NT2/D1 (cell line): ENCODE measurements around the gene MAP3K19.
"Not testable (repeated sequence)": the region's sequence is repeated elsewhere in the genome, so short reads cannot be mapped to it uniquely, and the experiment has no call there.

ENCODE experiments used
- DNase-seq: peaks from one replicate; pipeline ENCODE4 v3.0.0-alpha.2; 2011; ENCODE audit warnings: low read depth, low spot score
- H3K27me3 ChIP-seq: 2 replicates; pipeline ENCODE4 v1.6.0; 2011; ENCODE audit warnings: mild to moderate bottlenecking; ENCODE audit not compliant: insufficient read length, insufficient read depth
- H3K36me3 ChIP-seq: 2 replicates; pipeline ENCODE4 v1.6.1; 2011; ENCODE audit warnings: mild to moderate bottlenecking, low read length, mixed read lengths; ENCODE audit not compliant: insufficient read depth, insufficient read length
- H3K4me1 ChIP-seq: 2 replicates; pipeline ENCODE4 v1.5.1; 2011; ENCODE audit not compliant: insufficient read depth, insufficient read length
- H3K4me3 ChIP-seq: 2 replicates; pipeline ENCODE4 v1.5.1; 2011; ENCODE audit warnings: low read depth; ENCODE audit not compliant: insufficient read length
- H3K9ac ChIP-seq: 2 replicates; pipeline ENCODE4 v1.6.0; 2011; ENCODE audit warnings: low read depth; ENCODE audit not compliant: insufficient read length
- H3K9me3 ChIP-seq: 2 replicates; pipeline ENCODE4 v1.5.1; 2011; ENCODE audit warnings: mild to moderate bottlenecking, low read length; ENCODE audit not compliant: insufficient read depth
- SUZ12 ChIP-seq: IDR thresholded peaks from 2 replicates; pipeline ENCODE4 v1.6.1; 2011; ENCODE audit not compliant: insufficient read length, insufficient read depth; ENCODE audit errors: extremely low read depth
- YY1 ChIP-seq: IDR thresholded peaks from 2 replicates; pipeline ENCODE4 v1.6.1; 2011; ENCODE audit not compliant: insufficient read length, insufficient read depth
- ZNF274 ChIP-seq: IDR thresholded peaks from 2 replicates; pipeline ENCODE4 v1.6.1; 2011; ENCODE audit warnings: mild to moderate bottlenecking, low read depth, low read length

The MAP3K19 gene

DNA sequence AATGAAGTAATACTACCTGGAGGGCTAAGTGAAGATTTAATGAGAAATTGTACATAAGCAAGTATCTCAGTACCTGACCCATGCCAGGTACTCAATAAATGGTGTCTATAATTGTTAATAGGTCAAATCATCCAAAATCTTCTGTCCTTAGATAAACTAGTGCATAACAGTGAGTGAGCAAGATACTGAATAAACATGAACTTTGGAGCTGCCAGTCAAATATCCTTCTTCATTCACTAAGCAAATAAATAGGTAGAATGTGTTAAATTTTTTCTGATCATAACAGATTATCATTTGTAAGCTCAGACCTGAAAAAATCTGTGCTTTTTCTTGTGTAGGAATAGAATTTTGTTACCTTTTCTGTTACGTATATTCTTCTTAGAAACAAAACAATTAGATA, 44.4 kb upstream of the MAP3K19 start:
- no peaks in the 10 kb centered on the region for H3K4me1 ChIP-seq
- no peak for TF ChIP-seq SUZ12
- TF ChIP-seq YY1: no peak
- TF ChIP-seq ZNF274: no peak
- H3K27me3 ChIP-seq: no peaks in the 10 kb centered on the region
- H3K36me3 ChIP-seq: peaks cover 11% of the 10 kb centered on the region
- DNase-seq: no peak
- H3K4me3 ChIP-seq: no peak overlapping the region
- H3K9me3 ChIP-seq: no peaks in the 10 kb centered on the region
- no peak overlapping the region for H3K9ac ChIP-seq

DNA sequence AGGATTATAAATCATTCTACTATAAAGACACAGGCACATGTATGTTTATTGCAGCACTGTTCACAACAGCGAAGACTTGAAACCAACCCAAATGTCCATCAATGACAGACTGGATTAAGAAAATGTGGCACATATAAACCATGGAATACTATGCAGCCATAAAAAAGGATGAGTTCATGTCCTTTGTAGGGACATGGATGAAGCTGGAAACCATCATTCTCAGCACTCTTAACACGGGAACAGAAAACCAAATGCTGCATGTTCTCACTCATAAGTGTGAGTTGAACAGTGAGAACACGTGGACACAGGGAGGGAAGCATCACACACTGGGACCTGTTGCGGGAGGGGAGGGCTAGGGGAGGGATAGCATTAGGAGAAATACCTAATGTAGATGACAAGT, 42.4 kb upstream of the MAP3K19 start:
- not testable (repeated sequence) for H3K9me3 ChIP-seq, DNase-seq, H3K4me1 ChIP-seq, H3K9ac ChIP-seq, H3K4me3 ChIP-seq, H3K27me3 ChIP-seq
- H3K36me3 ChIP-seq: peaks cover 14% of the 10 kb centered on the region

DNA sequence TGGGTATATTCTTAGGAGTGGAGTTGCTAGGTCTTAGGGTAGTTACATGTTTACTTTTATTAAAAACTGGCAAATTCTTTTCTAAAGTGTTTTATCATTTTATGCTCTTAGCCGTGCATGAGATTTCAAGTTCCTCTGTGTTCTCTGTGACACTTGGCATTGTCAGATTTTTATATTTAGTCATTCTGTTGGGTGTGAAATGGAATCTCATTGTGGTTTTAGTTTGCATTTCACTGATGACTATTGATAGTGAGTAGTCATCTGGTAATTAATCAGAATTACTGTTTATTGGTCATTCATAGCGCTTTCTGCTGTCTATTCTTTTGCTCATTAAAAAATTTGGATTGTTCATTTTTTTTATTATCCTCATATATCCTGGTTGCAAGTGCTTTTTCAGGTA, 39.0 kb upstream of the MAP3K19 start:
- H3K36me3 ChIP-seq: peaks cover 10% of the 10 kb centered on the region
- no peak overlapping the region for H3K4me3 ChIP-seq

DNA sequence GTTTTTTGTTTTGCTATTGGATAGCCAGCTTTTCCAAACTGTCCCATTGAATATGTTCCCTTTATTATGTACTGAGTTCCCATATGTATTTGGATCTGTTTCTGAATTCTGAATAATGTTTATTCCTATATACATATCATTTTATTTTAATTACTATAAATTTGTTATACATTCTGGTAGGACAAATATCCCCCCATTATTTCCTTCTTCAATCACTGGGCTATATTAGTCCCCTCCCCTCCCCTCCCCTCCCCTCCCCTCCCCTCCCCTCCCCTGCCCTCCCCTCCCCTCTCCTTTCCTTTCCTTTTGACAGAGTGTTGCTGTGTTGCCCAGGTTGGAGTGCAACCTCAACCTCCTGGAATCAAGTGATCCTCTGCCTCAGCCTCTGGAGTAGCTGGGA, 31.2 kb upstream of the MAP3K19 start:
- no peaks in the 10 kb centered on the region for H3K27me3 ChIP-seq
- H3K9ac ChIP-seq: no peak overlapping the region
- peaks cover 18% of the 10 kb centered on the region for H3K36me3 ChIP-seq
- DNase-seq: no peak
- no peaks in the 10 kb centered on the region for H3K4me1 ChIP-seq
- H3K4me3 ChIP-seq: no peak overlapping the region
- peaks cover 16% of the 10 kb centered on the region; the same call in 1 of the 2 replicates for H3K9me3 ChIP-seq
- no peak for TF ChIP-seq SUZ12
- no peak for TF ChIP-seq YY1
- TF ChIP-seq ZNF274: no peak

More for the DNA sequence above, 39.0 kb upstream of the MAP3K19 start:
- Histone ChIP-seq H3K27me3 (no peaks in the 10 kb centered on the region), H3K9ac (no peak overlapping the region), H3K4me1 (no peaks in the 10 kb centered on the region), H3K9me3 (no peaks in the 10 kb centered on the region)
- no peak for DNase-seq
- TF ChIP-seq ZNF274: no peak

GRCh38 chr2:135076556-135076955, 29.3 kb upstream of the MAP3K19 start:
- Histone ChIP-seq H3K9ac (no peak overlapping the region), H3K9me3 (peaks cover 34% of the 10 kb centered on the region), H3K4me3 (no peak overlapping the region), H3K27me3 (no peaks in the 10 kb centered on the region), H3K36me3 (peaks cover 16% of the 10 kb centered on the region), H3K4me1 (no peaks in the 10 kb centered on the region)
- no peak for DNase-seq
- no peak for TF ChIP-seq SUZ12
- TF ChIP-seq YY1: no peak
- TF ChIP-seq ZNF274: no peak

DNA sequence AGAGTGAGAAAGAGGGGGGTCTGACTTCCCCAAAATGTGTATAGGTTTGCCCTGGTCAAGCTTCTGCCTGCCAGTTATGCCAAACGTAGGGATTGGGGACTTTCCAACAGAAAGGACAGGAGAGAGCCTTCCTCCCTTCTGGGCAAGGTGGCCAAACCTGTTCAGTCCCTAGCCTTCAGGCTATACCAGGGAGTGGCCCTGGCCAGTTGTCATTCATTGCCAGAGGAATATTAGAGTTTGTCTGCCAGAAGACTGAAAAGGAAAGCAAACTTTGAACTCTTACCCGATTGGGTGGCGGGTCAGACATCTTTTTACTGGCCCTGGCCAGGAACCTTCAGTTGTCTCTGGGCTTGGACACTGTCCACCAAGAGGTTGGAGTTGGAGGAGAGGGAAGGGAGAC, 27.0 kb upstream of the MAP3K19 start:
- no peak for DNase-seq
- no peak overlapping the region for H3K4me3 ChIP-seq
- no peak overlapping the region for H3K9ac ChIP-seq
- H3K36me3 ChIP-seq: peaks cover 24% of the 10 kb centered on the region
- peaks cover 58% of the 10 kb centered on the region for H3K9me3 ChIP-seq
- TF ChIP-seq YY1 (no peak), SUZ12 (no peak), ZNF274 (no peak)
- no peaks in the 10 kb centered on the region for H3K27me3 ChIP-seq
- H3K4me1 ChIP-seq: no peaks in the 10 kb centered on the region

GRCh38 chr2:135072125-135072997, 25.1 kb upstream of the MAP3K19 start:
- no peak for TF ChIP-seq SUZ12
- no peak for TF ChIP-seq ZNF274
- no peak for TF ChIP-seq YY1
- Histone ChIP-seq H3K4me3 (no peak overlapping the region), H3K9ac (no peak overlapping the region), H3K27me3 (no peaks in the 10 kb centered on the region), H3K9me3 (peaks cover 75% of the 10 kb centered on the region), H3K36me3 (peaks cover 22% of the 10 kb centered on the region), H3K4me1 (no peaks in the 10 kb centered on the region)
- DNase-seq: no peak

GRCh38 chr2:135066710-135067109, 19.5 kb upstream of the MAP3K19 start:
- H3K27me3 ChIP-seq: no peaks in the 10 kb centered on the region
- H3K36me3 ChIP-seq: peaks cover 24% of the 10 kb centered on the region
- no peak overlapping the region for H3K4me3 ChIP-seq
- H3K9me3 ChIP-seq: peaks cover 42% of the 10 kb centered on the region
- no peak for TF ChIP-seq YY1
- no peak for TF ChIP-seq ZNF274
- TF ChIP-seq SUZ12: no peak
- H3K9ac ChIP-seq: no peak overlapping the region
- no peaks in the 10 kb centered on the region for H3K4me1 ChIP-seq
- no peak for DNase-seq
